ENCODE data around the gene ANKRD36.
"Not testable (repeated sequence)": the region's sequence is repeated elsewhere in the genome, so short reads cannot be mapped to it uniquely, and the experiment has no call there.

DNA sequence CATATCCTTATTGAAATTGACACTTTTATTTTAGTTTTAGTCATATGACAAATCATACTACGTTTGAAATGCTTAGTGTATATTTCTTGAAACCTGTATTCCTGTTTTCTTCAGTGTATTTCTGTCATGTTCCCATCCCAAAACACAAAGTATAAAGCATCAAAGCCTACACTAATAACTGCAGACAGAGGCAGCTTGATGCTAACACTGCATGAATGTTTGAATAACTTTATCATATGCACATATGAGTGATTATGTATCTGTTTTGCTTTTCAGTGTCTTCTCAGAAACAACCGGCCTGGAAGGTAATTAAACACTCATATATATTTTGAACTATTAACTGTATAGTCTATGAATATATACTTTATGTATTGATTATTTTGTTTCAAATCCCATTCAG is 102.1 kb downstream of the ANKRD36 start:
- TF ChIP-seq, protein P1, sequence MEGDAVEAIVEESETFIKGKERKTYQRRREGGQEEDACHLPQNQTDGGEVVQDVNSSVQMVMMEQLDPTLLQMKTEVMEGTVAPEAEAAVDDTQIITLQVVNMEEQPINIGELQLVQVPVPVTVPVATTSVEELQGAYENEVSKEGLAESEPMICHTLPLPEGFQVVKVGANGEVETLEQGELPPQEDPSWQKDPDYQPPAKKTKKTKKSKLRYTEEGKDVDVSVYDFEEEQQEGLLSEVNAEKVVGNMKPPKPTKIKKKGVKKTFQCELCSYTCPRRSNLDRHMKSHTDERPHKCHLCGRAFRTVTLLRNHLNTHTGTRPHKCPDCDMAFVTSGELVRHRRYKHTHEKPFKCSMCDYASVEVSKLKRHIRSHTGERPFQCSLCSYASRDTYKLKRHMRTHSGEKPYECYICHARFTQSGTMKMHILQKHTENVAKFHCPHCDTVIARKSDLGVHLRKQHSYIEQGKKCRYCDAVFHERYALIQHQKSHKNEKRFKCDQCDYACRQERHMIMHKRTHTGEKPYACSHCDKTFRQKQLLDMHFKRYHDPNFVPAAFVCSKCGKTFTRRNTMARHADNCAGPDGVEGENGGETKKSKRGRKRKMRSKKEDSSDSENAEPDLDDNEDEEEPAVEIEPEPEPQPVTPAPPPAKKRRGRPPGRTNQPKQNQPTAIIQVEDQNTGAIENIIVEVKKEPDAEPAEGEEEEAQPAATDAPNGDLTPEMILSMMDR (IDR thresholded peaks at IDR 0.05; ENCODE audit: low read depth, low read length, poor library complexity, severe bottlenecking): not testable (repeated sequence)
- TF ChIP-seq EZH2phosphoT487 (IDR thresholded peaks at IDR 0.05; ENCODE audit: borderline replicate concordance, low read length): not testable (repeated sequence)
